ENCODE measurements around the gene ANKMY1. TPM values are rescaled to one million over a fixed set of nuclear protein-coding genes. Genes with fewer than 3 reads are reported as not detected.

The ANKMY1 gene
- total and polyA plus RNA-seq, 2 of the 13 experiments (the other 11 are each of a cell fraction or from before 2014, with no cell fraction given): 11.7 to 18.8 TPM

- TF ChIP-seq, protein P1, sequence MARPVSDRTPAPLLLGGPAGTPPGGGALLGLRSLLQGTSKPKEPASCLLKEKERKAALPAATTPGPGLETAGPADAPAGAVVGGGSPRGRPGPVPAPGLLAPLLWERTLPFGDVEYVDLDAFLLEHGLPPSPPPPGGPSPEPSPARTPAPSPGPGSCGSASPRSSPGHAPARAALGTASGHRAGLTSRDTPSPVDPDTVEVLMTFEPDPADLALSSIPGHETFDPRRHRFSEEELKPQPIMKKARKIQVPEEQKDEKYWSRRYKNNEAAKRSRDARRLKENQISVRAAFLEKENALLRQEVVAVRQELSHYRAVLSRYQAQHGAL (CRISPR knock-in tag; IDR thresholded peaks at IDR 0.05; ENCODE audit: not compliant biosample characterization): no peak
- TF ChIP-seq LBX2 (CRISPR knock-in tag; IDR thresholded peaks at IDR 0.05; ENCODE audit: borderline replicate concordance) (no peak), SUZ12 (IDR thresholded peaks at IDR 0.05; ENCODE audit: low read depth, low read length) (no peak), GTF2F1 (IDR thresholded peaks at IDR 0.05; ENCODE audit: low read length) (no peak), THAP11 (CRISPR knock-in tag; IDR thresholded peaks at IDR 0.05) (peak; percentile 76), ZNF660 (CRISPR knock-in tag; IDR thresholded peaks at IDR 0.05; ENCODE audit: borderline replicate concordance, low read depth) (no peak), AGO1 (IDR thresholded peaks at IDR 0.05; ENCODE audit: low read depth, low read length, poor library complexity, severe bottlenecking) (peak; percentile 73), MAFK (conservative IDR thresholded peaks at IDR 0.05 in 1 of 2, IDR thresholded peaks at IDR 0.05 in 1 of 2; ENCODE audit: low read length in 2 of 2) (no peak), ZNF276 (CRISPR knock-in tag; IDR thresholded peaks at IDR 0.05; ENCODE audit: low read depth) (no peak), TEAD3 (CRISPR knock-in tag; optimal IDR thresholded peaks at IDR 0.05; ENCODE audit: borderline replicate concordance) (peak; percentile 41), TCF7 (IDR thresholded peaks at IDR 0.05; ENCODE audit: low read depth) (no peak), ZSCAN25 (CRISPR knock-in tag; IDR thresholded peaks at IDR 0.05) (peak; percentile 51; the same call in 1 of the 2 replicates), CREB1 (IDR thresholded peaks at IDR 0.05) (0 out of 2 replicates have a peak, but pooled peaks have one; percentile 24), CREB1 (CRISPR knock-in tag; IDR thresholded peaks at IDR 0.05) (peak; percentile 59)
- TF ChIP-seq, protein P2, sequence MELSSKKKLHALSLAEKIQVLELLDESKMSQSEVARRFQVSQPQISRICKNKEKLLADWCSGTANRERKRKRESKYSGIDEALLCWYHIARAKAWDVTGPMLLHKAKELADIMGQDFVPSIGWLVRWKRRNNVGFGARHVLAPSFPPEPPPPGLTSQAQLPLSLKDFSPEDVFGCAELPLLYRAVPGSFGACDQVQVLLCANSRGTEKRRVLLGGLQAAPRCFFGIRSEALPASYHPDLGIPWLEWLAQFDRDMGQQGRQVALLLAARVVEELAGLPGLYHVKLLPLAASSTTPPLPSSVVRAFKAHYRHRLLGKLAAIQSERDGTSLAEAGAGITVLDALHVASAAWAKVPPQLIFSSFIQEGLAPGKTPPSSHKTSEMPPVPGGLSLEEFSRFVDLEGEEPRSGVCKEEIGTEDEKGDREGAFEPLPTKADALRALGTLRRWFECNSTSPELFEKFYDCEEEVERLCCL (CRISPR knock-in tag; IDR thresholded peaks at IDR 0.05; ENCODE audit: borderline replicate concordance): 0 out of 2 replicates have a peak, but pooled peaks have one; percentile 86
- TF ChIP-seq, protein P3, sequence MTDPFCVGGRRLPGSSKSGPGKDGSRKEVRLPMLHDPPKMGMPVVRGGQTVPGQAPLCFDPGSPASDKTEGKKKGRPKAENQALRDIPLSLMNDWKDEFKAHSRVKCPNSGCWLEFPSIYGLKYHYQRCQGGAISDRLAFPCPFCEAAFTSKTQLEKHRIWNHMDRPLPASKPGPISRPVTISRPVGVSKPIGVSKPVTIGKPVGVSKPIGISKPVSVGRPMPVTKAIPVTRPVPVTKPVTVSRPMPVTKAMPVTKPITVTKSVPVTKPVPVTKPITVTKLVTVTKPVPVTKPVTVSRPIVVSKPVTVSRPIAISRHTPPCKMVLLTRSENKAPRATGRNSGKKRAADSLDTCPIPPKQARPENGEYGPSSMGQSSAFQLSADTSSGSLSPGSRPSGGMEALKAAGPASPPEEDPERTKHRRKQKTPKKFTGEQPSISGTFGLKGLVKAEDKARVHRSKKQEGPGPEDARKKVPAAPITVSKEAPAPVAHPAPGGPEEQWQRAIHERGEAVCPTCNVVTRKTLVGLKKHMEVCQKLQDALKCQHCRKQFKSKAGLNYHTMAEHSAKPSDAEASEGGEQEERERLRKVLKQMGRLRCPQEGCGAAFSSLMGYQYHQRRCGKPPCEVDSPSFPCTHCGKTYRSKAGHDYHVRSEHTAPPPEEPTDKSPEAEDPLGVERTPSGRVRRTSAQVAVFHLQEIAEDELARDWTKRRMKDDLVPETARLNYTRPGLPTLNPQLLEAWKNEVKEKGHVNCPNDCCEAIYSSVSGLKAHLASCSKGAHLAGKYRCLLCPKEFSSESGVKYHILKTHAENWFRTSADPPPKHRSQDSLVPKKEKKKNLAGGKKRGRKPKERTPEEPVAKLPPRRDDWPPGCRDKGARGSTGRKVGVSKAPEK (CRISPR knock-in tag; IDR thresholded peaks at IDR 0.05; ENCODE audit: borderline replicate concordance): no peak
- TF ChIP-seq, protein P4, sequence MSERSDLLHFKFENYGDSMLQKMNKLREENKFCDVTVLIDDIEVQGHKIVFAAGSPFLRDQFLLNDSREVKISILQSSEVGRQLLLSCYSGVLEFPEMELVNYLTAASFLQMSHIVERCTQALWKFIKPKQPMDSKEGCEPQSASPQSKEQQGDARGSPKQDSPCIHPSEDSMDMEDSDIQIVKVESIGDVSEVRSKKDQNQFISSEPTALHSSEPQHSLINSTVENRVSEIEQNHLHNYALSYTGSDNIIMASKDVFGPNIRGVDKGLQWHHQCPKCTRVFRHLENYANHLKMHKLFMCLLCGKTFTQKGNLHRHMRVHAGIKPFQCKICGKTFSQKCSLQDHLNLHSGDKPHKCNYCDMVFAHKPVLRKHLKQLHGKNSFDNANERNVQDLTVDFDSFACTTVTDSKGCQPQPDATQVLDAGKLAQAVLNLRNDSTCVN (CRISPR knock-in tag; IDR thresholded peaks at IDR 0.05; ENCODE audit: borderline replicate concordance): no peak; the same call in 1 of the 2 replicates
- TF ChIP-seq, protein P5, sequence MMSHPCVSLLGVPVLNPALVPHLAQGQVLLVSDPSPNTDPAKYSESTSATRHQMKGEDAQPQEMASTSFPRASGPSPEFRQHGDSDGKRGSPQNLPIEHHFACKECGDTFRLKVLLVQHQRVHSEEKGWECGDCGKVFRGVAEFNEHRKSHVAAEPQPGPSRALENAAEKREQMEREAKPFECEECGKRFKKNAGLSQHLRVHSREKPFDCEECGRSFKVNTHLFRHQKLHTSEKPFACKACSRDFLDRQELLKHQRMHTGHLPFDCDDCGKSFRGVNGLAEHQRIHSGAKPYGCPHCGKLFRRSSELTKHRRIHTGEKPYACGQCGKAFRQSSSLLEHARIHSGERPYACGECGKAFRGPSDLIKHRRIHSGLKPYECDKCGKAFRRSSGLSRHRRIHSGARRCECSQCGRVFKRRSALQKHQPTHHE (CRISPR knock-in tag; IDR thresholded peaks at IDR 0.05; ENCODE audit: borderline replicate concordance): no peak
Measured at GRCh38 chr2:240579771-240580614, 22.2 kb upstream of the ANKMY1 start (continued).

Data from HepG2 (cell line).